DOHH2 (cell line): ENCODE results near the gene CLCN7.

Source experiments
- H3F3A ChIP-seq: fragments of 200-600 bp; sonication (generic), shearing (Covaris generic); 2 replicates; pipeline ENCODE4 v1.6.0; 2016; ENCODE audit warnings: antibody characterized with exemption, mild to moderate bottlenecking; ENCODE audit not compliant: control insufficient read depth, insufficient read depth
- H3K27ac ChIP-seq: fragments of 200-600 bp; sonication (generic); 2 replicates; pipeline ENCODE4 v1.5.1; 2014; ENCODE audit warnings: low read depth, mild to moderate bottlenecking, low read length, moderate library complexity
- H3K27me3 ChIP-seq: fragments of 200-600 bp; sonication (generic); 2 replicates; pipeline ENCODE4 v1.6.1; 2014; ENCODE audit warnings: mild to moderate bottlenecking, low read length, mixed read lengths; ENCODE audit not compliant: control insufficient read depth
- H3K36me3 ChIP-seq: fragments of 200-600 bp; sonication (generic); 2 replicates; pipeline ENCODE4 v1.6.1; 2014; ENCODE audit warnings: mild to moderate bottlenecking, low read length, moderate library complexity, mixed read lengths; ENCODE audit not compliant: control insufficient read depth
- H3K4me1 ChIP-seq: fragments of 200-600 bp; sonication (generic); 2 replicates; pipeline ENCODE4 v1.6.1; 2014; ENCODE audit warnings: mild to moderate bottlenecking, low read length, mixed read lengths; ENCODE audit not compliant: control insufficient read depth
- H3K4me2 ChIP-seq: fragments of 200-600 bp; sonication (generic); 2 replicates; pipeline ENCODE4 v1.6.0; 2014; ENCODE audit warnings: mild to moderate bottlenecking, low read length, moderate library complexity
- H3K4me3 ChIP-seq: fragments of 200-600 bp; sonication (generic); 2 replicates; pipeline ENCODE4 v1.5.1; 2014; ENCODE audit warnings: mild to moderate bottlenecking, low read length, mixed read lengths
- H3K79me2 ChIP-seq: fragments of 200-600 bp; sonication (generic); 2 replicates; pipeline ENCODE4 v1.6.1; 2014; ENCODE audit warnings: mild to moderate bottlenecking, low read length, mixed read lengths; ENCODE audit not compliant: control insufficient read depth
- H3K9me2 ChIP-seq: fragments of 200-600 bp; sonication (generic); replicated peaks from 2 replicates; pipeline ENCODE4 v1.6.1; 2014; ENCODE audit warnings: mild to moderate bottlenecking, low read length, mixed read lengths; ENCODE audit not compliant: control insufficient read depth
- H3K9me3 ChIP-seq: fragments of 200-600 bp; sonication (generic); 2 replicates; pipeline ENCODE4 v1.6.1; 2014; ENCODE audit warnings: antibody characterized with exemption, low read length, mixed read lengths; ENCODE audit not compliant: control insufficient read depth, insufficient read depth
- H4K20me1 ChIP-seq: fragments of 200-600 bp; sonication (generic); 2 replicates; pipeline ENCODE4 v1.6.0; 2014; ENCODE audit warnings: low read depth, mild to moderate bottlenecking, antibody characterized with exemption, low read length, moderate library complexity; ENCODE audit not compliant: control insufficient read depth, insufficient read depth
- EZH2phosphoT487 ChIP-seq: fragments of 200-600 bp; sonication (generic); IDR thresholded peaks from 2 replicates; pipeline ENCODE4 v1.6.1; 2017; ENCODE audit warnings: borderline replicate concordance, mild to moderate bottlenecking, antibody characterized with exemption, low read length, moderate library complexity, mixed read lengths
- TF ChIP-seq, protein P1 (sequence below): fragments of 200-600 bp; sonication (generic); IDR thresholded peaks from one replicate; pipeline ENCODE4 v1.5.1; 2014; ENCODE audit warnings: antibody characterized with exemption, mild to moderate bottlenecking, low read depth, low read length; ENCODE audit not compliant: poor library complexity, severe bottlenecking

CLCN7 gene

DNA sequence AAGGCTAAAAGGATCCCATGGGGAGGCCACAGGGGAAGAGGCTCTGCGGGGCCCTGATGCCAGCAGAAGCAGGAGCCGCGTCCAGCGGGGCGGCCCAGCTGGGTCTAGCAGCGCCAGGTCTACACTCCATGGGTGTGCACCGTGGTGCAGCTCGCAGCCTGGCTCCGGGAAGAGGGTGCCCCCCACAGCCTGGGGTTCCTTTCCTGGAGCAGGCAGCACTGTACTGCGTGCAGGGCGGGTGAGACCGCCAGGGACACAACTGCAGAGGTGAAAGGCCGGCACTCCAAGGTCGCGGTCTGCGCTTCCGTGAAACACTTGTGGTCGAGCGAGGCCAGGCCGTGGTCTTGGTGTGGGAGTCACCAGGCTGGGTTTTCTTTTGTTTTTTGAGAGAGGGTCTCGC is 24.0 kb downstream of the CLCN7 start:
- H3K4me3 ChIP-seq = no peak overlapping the region
- H3K36me3 ChIP-seq = peaks cover 24% of the 10 kb centered on the region
- TF ChIP-seq, protein P1, sequence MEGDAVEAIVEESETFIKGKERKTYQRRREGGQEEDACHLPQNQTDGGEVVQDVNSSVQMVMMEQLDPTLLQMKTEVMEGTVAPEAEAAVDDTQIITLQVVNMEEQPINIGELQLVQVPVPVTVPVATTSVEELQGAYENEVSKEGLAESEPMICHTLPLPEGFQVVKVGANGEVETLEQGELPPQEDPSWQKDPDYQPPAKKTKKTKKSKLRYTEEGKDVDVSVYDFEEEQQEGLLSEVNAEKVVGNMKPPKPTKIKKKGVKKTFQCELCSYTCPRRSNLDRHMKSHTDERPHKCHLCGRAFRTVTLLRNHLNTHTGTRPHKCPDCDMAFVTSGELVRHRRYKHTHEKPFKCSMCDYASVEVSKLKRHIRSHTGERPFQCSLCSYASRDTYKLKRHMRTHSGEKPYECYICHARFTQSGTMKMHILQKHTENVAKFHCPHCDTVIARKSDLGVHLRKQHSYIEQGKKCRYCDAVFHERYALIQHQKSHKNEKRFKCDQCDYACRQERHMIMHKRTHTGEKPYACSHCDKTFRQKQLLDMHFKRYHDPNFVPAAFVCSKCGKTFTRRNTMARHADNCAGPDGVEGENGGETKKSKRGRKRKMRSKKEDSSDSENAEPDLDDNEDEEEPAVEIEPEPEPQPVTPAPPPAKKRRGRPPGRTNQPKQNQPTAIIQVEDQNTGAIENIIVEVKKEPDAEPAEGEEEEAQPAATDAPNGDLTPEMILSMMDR = no peak
- TF ChIP-seq EZH2phosphoT487 = no peak
- H3K27ac ChIP-seq = no peak overlapping the region
- no peaks in the 10 kb centered on the region for H4K20me1 ChIP-seq
- no peaks in the 10 kb centered on the region for H3K9me3 ChIP-seq
- H3K4me2 ChIP-seq = no peak overlapping the region
- H3K79me2 ChIP-seq = no peaks in the 10 kb centered on the region
- no peaks in the 10 kb centered on the region for H3K9me2 ChIP-seq
- H3K27me3 ChIP-seq = no peaks in the 10 kb centered on the region
- H3K4me1 ChIP-seq = no peaks in the 10 kb centered on the region
- no peaks in the 10 kb centered on the region for H3F3A ChIP-seq

DNA sequence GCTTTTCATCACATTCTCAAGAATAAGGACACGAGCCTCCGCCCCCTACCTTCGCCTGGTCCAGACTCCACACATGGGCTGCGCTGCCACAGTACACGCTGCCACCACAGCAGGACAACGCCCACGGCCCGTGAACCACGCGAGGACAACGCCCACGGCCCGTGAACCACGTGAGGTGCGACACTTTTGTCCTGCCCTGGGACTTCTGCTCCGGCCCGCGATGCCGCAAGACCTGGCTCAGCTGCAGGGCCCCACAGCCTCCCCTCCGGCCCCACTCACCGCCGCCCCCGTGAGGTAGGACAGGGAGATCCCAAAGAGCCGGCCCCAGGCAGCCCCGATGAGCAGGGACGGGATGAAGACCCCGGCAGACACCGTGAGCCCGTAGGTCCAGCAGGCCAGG is 24.6 kb downstream of the CLCN7 start:
- no peaks in the 10 kb centered on the region for H4K20me1 ChIP-seq
- H3F3A ChIP-seq = no peaks in the 10 kb centered on the region
- no peaks in the 10 kb centered on the region for H3K4me1 ChIP-seq
- H3K36me3 ChIP-seq = peaks cover 24% of the 10 kb centered on the region
- no peak overlapping the region for H3K27ac ChIP-seq
- no peaks in the 10 kb centered on the region for H3K9me3 ChIP-seq
- H3K9me2 ChIP-seq = no peaks in the 10 kb centered on the region
- TF ChIP-seq EZH2phosphoT487 = no peak
- TF ChIP-seq, protein P1 = peak; percentile 19
- H3K4me2 ChIP-seq = no peak overlapping the region
- no peak overlapping the region for H3K4me3 ChIP-seq
- no peaks in the 10 kb centered on the region for H3K27me3 ChIP-seq
- H3K79me2 ChIP-seq = no peaks in the 10 kb centered on the region

DNA sequence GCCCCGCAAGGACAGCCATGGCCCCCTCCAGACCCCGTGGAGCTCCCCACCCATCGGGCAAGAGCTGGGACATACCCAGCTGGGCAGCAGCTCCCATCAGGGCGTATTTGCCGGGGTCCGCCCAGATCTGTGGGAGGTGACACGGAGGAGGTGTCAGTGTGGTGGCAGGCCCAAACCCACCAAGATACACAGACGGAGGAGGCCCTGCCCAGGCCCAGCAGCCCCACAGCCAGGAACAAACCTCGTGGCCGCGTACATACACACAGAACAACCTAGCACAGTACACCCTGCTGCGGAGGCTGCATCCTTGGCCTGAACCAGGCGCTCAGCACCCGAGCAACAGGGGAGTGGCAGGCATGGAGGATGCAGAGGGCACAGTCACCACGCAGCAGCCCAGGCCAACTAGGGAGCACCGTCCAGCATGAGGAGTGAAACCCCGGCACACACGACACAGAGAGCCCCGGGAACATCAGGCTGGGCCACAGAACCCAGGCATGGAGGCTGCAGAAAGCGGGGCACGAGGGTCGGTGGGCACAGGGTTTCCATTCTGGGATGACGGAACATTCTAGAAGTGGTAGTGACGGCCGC is 25.5 kb downstream of the CLCN7 start:
- Histone ChIP-seq H3K36me3 (peaks cover 24% of the 10 kb centered on the region), H3K4me1 (no peaks in the 10 kb centered on the region), H3K9me3 (no peaks in the 10 kb centered on the region), H3K4me2 (no peak overlapping the region), H3F3A (no peaks in the 10 kb centered on the region), H4K20me1 (no peaks in the 10 kb centered on the region), H3K27me3 (no peaks in the 10 kb centered on the region), H3K9me2 (no peaks in the 10 kb centered on the region), H3K79me2 (no peaks in the 10 kb centered on the region), H3K27ac (no peak overlapping the region), H3K4me3 (no peak overlapping the region)
- TF ChIP-seq, protein P1 = no peak
- no peak for TF ChIP-seq EZH2phosphoT487
